ENCODE measurements around the gene OPCML. TPM values are rescaled to one million over a fixed set of nuclear protein-coding genes. Genes with fewer than 3 reads are reported as not detected.

OPCML gene
- total and polyA plus RNA-seq, 2 donors from 2014 or later: 0.77 to 1.1 TPM

DNA sequence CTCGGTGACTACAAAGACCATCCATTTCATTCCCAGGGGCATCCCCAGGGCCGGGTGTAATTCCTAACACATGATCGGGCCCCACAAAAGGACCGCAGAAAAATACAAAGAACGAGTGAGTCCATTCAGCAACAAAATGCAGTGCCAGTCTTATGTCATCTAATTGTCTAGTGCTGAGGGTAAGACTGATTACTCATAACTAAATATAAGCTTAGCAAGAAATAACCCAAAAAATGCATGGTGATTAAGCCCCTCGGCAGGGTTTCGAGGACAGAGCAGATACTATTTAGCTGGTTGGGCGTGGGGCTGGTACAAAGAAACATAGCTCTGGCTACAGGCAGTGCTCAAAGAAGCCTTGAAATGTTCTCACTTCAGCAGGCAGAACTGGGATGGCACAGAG, 1078.9 kb downstream of the OPCML start:
- FAIRE-seq (no peak), DNase-seq (no peak)
- H3K9ac ChIP-seq (ENCODE audit: low read length in 3 of 3): no peak overlapping the region
- TF ChIP-seq CTCF (IDR thresholded peaks at IDR 0.05; ENCODE audit: borderline replicate concordance, extremely low read depth, insufficient read depth): no peak
- intact Hi-C loops (cut with DNase I): no loop called here
- no peak overlapping the region for H3K4me3 ChIP-seq (ENCODE audit: low read length in 3 of 3)
- H3K9me3 ChIP-seq (ENCODE audit: control insufficient read depth in 2 of 3, insufficient read depth in 1 of 3, low read length in 3 of 3): no peaks in the 10 kb centered on the region
- H3K27ac ChIP-seq (ENCODE audit: low read depth in 2 of 2, low read length in 2 of 2): no peak overlapping the region
- no peaks in the 10 kb centered on the region for H3K27me3 ChIP-seq (ENCODE audit: control insufficient read depth, insufficient read depth, low read length)
- peaks cover 0 to 7% (median 0%) of the 10 kb centered on the region in 3 donors for H3K4me1 ChIP-seq (ENCODE audit: control insufficient read depth in 2 of 3, insufficient read depth in 2 of 3, low read depth in 1 of 3, low read length in 3 of 3)
- H3K36me3 ChIP-seq (ENCODE audit: control insufficient read depth in 2 of 3, insufficient read depth in 3 of 3, low read length in 3 of 3): no peaks in the 10 kb centered on the region

GRCh38 chr11:132452616-132453015, 1079.7 kb downstream of the OPCML start:
- Histone ChIP-seq H3K27me3 (ENCODE audit: control insufficient read depth, insufficient read depth, low read length) (no peaks in the 10 kb centered on the region), H3K27ac (ENCODE audit: low read depth in 2 of 2, low read length in 2 of 2) (no peak overlapping the region), H3K4me1 (ENCODE audit: control insufficient read depth in 2 of 3, insufficient read depth in 2 of 3, low read depth in 1 of 3, low read length in 3 of 3) (peaks cover 0 to 7% (median 0%) of the 10 kb centered on the region in 3 donors), H3K9ac (ENCODE audit: low read length in 3 of 3) (no peak overlapping the region), H3K4me3 (ENCODE audit: low read length in 3 of 3) (no peak overlapping the region), H3K36me3 (ENCODE audit: control insufficient read depth in 2 of 3, insufficient read depth in 3 of 3, low read length in 3 of 3) (no peaks in the 10 kb centered on the region), H3K9me3 (ENCODE audit: control insufficient read depth in 2 of 3, insufficient read depth in 1 of 3, low read length in 3 of 3) (no peaks in the 10 kb centered on the region)
- TF ChIP-seq CTCF (IDR thresholded peaks at IDR 0.05; ENCODE audit: borderline replicate concordance, extremely low read depth, insufficient read depth): no peak
- DNase-seq (no peak), FAIRE-seq (no peak)
- intact Hi-C loops (cut with DNase I): no loop called here

DNA sequence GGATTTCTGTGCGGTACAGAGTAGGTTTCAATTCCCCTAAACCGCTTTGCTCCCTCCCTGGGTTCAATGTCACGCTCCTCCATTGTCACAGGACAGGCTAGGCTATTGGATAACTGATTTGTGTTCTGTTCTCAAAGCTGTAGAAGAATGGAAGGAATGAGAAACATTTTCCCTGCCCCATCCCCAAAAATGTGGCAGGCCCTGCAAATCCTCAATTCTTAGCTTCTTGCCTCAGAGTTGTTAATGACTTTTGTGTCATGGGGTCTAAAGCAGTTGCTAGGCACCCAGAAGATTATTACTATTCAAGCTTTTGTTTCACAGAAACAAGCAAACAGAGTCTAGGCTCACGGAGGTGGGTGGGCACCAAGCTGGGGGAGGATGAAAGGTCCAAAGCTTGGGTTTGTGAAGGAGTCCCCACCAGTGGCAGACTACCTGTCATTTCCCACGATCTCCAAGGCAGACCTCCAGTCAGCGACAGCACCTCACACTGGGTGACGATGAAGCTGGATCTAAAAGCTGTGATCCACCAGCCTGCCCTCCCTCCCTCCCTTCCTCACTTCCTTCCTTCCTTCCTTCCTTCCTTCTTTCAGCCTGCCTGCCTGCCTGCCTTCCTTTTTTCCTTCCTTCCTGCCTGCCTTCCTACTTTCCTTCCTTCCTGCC, 1080.2 kb downstream of the OPCML start:
- no peak overlapping the region for H3K9ac ChIP-seq (ENCODE audit: low read length in 3 of 3)
- no peak for FAIRE-seq
- no peaks in the 10 kb centered on the region for H3K9me3 ChIP-seq (ENCODE audit: control insufficient read depth in 2 of 3, insufficient read depth in 1 of 3, low read length in 3 of 3)
- H3K4me1 ChIP-seq (ENCODE audit: control insufficient read depth in 2 of 3, insufficient read depth in 2 of 3, low read depth in 1 of 3, low read length in 3 of 3): peaks cover 0 to 7% (median 0%) of the 10 kb centered on the region in 3 donors
- TF ChIP-seq CTCF (IDR thresholded peaks at IDR 0.05; ENCODE audit: borderline replicate concordance, extremely low read depth, insufficient read depth): no peak
- no peak overlapping the region for H3K4me3 ChIP-seq (ENCODE audit: low read length in 3 of 3)
- DNase-seq: peak in 3 of 5 donors; percentile 20 to 72 (median 36)
- no peaks in the 10 kb centered on the region for H3K27me3 ChIP-seq (ENCODE audit: control insufficient read depth, insufficient read depth, low read length)
- no peak overlapping the region for H3K27ac ChIP-seq (ENCODE audit: low read depth in 2 of 2, low read length in 2 of 2)
- no peaks in the 10 kb centered on the region for H3K36me3 ChIP-seq (ENCODE audit: control insufficient read depth in 2 of 3, insufficient read depth in 3 of 3, low read length in 3 of 3)
- intact Hi-C loops (cut with DNase I): no loop called here

- Histone ChIP-seq H3K27me3 (ENCODE audit: control insufficient read depth, insufficient read depth, low read length) (no peaks in the 10 kb centered on the region), H3K4me3 (ENCODE audit: low read length in 3 of 3) (no peak overlapping the region), H3K27ac (ENCODE audit: low read depth in 2 of 2, low read length in 2 of 2) (no peak overlapping the region), H3K9me3 (ENCODE audit: control insufficient read depth in 2 of 3, insufficient read depth in 1 of 3, low read length in 3 of 3) (no peaks in the 10 kb centered on the region), H3K4me1 (ENCODE audit: control insufficient read depth in 2 of 3, insufficient read depth in 2 of 3, low read depth in 1 of 3, low read length in 3 of 3) (peaks cover 0 to 2% (median 0%) of the 10 kb centered on the region in 3 donors), H3K9ac (ENCODE audit: low read length in 3 of 3) (no peak overlapping the region), H3K36me3 (ENCODE audit: control insufficient read depth in 2 of 3, insufficient read depth in 3 of 3, low read length in 3 of 3) (no peaks in the 10 kb centered on the region)
- FAIRE-seq: no peak
- no peak for DNase-seq
- intact Hi-C loops (cut with DNase I): no loop called here
- no peak for TF ChIP-seq CTCF (IDR thresholded peaks at IDR 0.05; ENCODE audit: borderline replicate concordance, extremely low read depth, insufficient read depth)
Observed at GRCh38 chr11:132450631-132451030, 1081.7 kb downstream of the OPCML start.

Measured in kidney (tissue), 14 donors.